ENCODE measurements around the gene WDR37. TPM values are rescaled to one million over a fixed set of nuclear protein-coding genes. Genes with fewer than 3 reads are reported as not detected.

WDR37 gene
- total RNA-seq, 1 experiment from 2014 or later, result 20.6 TPM

GRCh38 chr10:1100143-1100542 is 44.0 kb downstream of the WDR37 start:
- no peak for TF ChIP-seq CTCF (IDR thresholded peaks at IDR 0.05; ENCODE audit: insufficient read depth in 1 of 2, low read depth in 1 of 2, low read length in 1 of 2, severe bottlenecking in 1 of 2, unreplicated experiment in 1 of 2)
- Mint-ChIP-seq H3K9me3 (ENCODE audit: unreplicated experiment) (no peaks in the 10 kb centered on the region), H3K36me3 (ENCODE audit: insufficient read depth, unreplicated experiment) (peaks cover 16% of the 10 kb centered on the region), H3K4me1 (ENCODE audit: low read depth, unreplicated experiment) (no peaks in the 10 kb centered on the region), H3K27ac (ENCODE audit: unreplicated experiment) (no peak overlapping the region), H3K4me3 (ENCODE audit: unreplicated experiment) (no peak overlapping the region), H3K27me3 (ENCODE audit: insufficient read depth, unreplicated experiment) (no peaks in the 10 kb centered on the region)
- no TSS peak for BruUV-seq (replicated peaks)
- CTCF ChIA-PET, result no interaction called here
- DNase-seq, result peak in 1 of 2 experiments; percentile 7
- peaks cover 2% of the 10 kb centered on the region; the same call in 1 of the 2 replicates for H3K36me3 ChIP-seq (ENCODE audit: control insufficient read depth, insufficient read depth, low read length)
- no peaks in the 10 kb centered on the region for H3K4me1 ChIP-seq
- intact Hi-C loops (cut with micrococcal nuclease; ENCODE audit: unreplicated experiment), result no loop called here
- no peaks in the 10 kb centered on the region for H3K9me3 ChIP-seq
- H3K27me3 ChIP-seq (replicated peaks; ENCODE audit: control insufficient read depth, insufficient read depth, low read length), result no peaks in the 10 kb centered on the region
- H3K4me3 ChIP-seq (ENCODE audit: low read depth, low read length), result no peak overlapping the region
- POLR2A ChIA-PET, result no interaction called here

- Histone ChIP-seq H3K27me3 (replicated peaks; ENCODE audit: control insufficient read depth, insufficient read depth, low read length) (no peaks in the 10 kb centered on the region), H3K36me3 (ENCODE audit: control insufficient read depth, insufficient read depth, low read length) (no peaks in the 10 kb centered on the region; the same call in 1 of the 2 replicates), H3K4me1 (no peaks in the 10 kb centered on the region), H3K4me3 (ENCODE audit: low read depth, low read length) (no peak overlapping the region), H3K9me3 (no peaks in the 10 kb centered on the region)
- POLR2A ChIA-PET, result no interaction called here
- H3K27ac Mint-ChIP-seq (ENCODE audit: unreplicated experiment), result peak overlapping the region; percentile 8
- intact Hi-C loops (cut with micrococcal nuclease; ENCODE audit: unreplicated experiment), result no loop called here
- H3K4me1 Mint-ChIP-seq (ENCODE audit: low read depth, unreplicated experiment), result no peaks in the 10 kb centered on the region
- peaks cover 21% of the 10 kb centered on the region for H3K36me3 Mint-ChIP-seq (ENCODE audit: insufficient read depth, unreplicated experiment)
- no peaks in the 10 kb centered on the region for H3K9me3 Mint-ChIP-seq (ENCODE audit: unreplicated experiment)
- peak; percentile 35 to 37 for DNase-seq
- H3K27me3 Mint-ChIP-seq (ENCODE audit: insufficient read depth, unreplicated experiment), result no peaks in the 10 kb centered on the region
- no peak overlapping the region for H3K4me3 Mint-ChIP-seq (ENCODE audit: unreplicated experiment)
- CTCF ChIA-PET, result interaction anchor here (0.7 kb wide), 1 partner anchor 103 kb away, joined by 3 read pairs; no protein-coding TSS in a partner anchor
- no TSS peak for BruUV-seq (replicated peaks)
- peak in 1 of 2 experiments; percentile 48 for TF ChIP-seq CTCF (IDR thresholded peaks at IDR 0.05; ENCODE audit: insufficient read depth in 1 of 2, low read depth in 1 of 2, low read length in 1 of 2, severe bottlenecking in 1 of 2, unreplicated experiment in 1 of 2)
Observed at GRCh38 chr10:1100691-1101368, 44.6 kb downstream of the WDR37 start.

GRCh38 chr10:1101946-1102345 is 45.8 kb downstream of the WDR37 start:
- no peaks in the 10 kb centered on the region for H3K4me1 ChIP-seq
- no peaks in the 10 kb centered on the region for H3K27me3 ChIP-seq (replicated peaks; ENCODE audit: control insufficient read depth, insufficient read depth, low read length)
- H3K4me3 ChIP-seq (ENCODE audit: low read depth, low read length), result no peak overlapping the region
- Mint-ChIP-seq H3K27me3 (ENCODE audit: insufficient read depth, unreplicated experiment) (no peaks in the 10 kb centered on the region), H3K27ac (ENCODE audit: unreplicated experiment) (no peak overlapping the region), H3K4me1 (ENCODE audit: low read depth, unreplicated experiment) (no peaks in the 10 kb centered on the region), H3K4me3 (ENCODE audit: unreplicated experiment) (no peak overlapping the region), H3K9me3 (ENCODE audit: unreplicated experiment) (no peaks in the 10 kb centered on the region), H3K36me3 (ENCODE audit: insufficient read depth, unreplicated experiment) (peaks cover 32% of the 10 kb centered on the region)
- no peaks in the 10 kb centered on the region for H3K9me3 ChIP-seq
- POLR2A ChIA-PET, result no interaction called here
- intact Hi-C loops (cut with micrococcal nuclease; ENCODE audit: unreplicated experiment), result no loop called here
- no peaks in the 10 kb centered on the region; the same call in none of the 2 replicates for H3K36me3 ChIP-seq (ENCODE audit: control insufficient read depth, insufficient read depth, low read length)
- no peak for TF ChIP-seq CTCF (IDR thresholded peaks at IDR 0.05; ENCODE audit: insufficient read depth in 1 of 2, low read depth in 1 of 2, low read length in 1 of 2, severe bottlenecking in 1 of 2, unreplicated experiment in 1 of 2)
- CTCF ChIA-PET, result no interaction called here
- no TSS peak for BruUV-seq (replicated peaks)
- DNase-seq, result peak in 1 of 2 experiments; percentile 34
